Measurements from ENCODE around the gene CD209.
"Not testable (repeated sequence)": the region's sequence is repeated elsewhere in the genome, so short reads cannot be mapped to it uniquely, and the experiment has no call there.

Gene CD209, protein sequence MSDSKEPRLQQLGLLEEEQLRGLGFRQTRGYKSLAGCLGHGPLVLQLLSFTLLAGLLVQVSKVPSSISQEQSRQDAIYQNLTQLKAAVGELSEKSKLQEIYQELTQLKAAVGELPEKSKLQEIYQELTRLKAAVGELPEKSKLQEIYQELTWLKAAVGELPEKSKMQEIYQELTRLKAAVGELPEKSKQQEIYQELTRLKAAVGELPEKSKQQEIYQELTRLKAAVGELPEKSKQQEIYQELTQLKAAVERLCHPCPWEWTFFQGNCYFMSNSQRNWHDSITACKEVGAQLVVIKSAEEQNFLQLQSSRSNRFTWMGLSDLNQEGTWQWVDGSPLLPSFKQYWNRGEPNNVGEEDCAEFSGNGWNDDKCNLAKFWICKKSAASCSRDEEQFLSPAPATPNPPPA

DNA sequence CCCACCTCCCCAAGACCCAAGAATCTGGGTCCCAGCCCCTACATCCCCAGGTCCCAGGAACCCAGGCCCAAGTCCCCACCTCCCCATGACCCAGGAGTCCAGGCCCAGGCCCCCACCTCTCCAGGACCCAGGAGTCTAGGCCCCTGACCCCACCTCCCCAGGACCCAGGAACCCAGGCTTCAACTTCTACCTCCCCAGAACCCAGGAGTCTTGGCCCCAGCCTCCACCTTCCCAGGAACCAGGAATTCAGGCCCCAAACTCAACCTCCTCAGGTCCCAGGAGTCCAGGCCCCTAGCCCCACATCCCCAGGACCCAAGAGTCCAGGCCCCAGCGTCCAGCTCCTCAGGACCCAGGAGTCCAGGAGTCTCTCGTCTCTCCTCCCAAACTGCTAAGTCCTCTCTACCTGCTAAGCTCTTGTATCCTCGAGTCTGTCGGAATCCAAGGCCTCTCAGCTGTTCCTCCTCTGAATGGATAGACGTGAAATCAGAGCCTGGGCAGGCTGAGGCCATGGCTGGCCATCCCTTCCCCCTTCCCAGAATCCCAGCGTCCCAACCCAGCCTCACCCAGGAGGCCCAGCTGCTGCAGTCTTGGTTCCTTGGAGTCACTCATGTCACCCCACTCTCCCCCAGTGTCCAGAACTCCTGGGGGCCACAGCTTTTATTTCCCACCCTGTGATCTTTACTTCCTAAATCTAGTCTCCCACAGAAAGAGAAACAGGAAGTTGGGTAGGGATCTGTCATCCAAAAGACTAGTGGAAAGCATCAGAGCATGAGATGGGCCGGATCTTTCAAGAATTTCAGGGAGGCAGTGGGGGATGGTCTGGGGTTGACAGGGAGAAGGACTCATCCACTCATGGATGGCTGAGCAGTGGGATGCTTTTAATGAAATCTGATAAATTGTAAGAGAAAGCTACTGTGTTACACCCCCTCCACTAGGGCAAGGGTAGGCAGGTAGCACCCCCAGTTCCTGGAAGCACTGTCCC lies at the start of gene CD209:
Gene CD209, minus strand, starts transcription at position 632 of the 982 bp plus-strand sequence. Its CDS starts 23 bp downstream, at position 609.
- Mint-ChIP-seq H3K27ac (peak within 1 kb of the TSS; percentile 44), H3K9me3 (peaks cover 12% of the 10 kb centered on the region), H3K36me3 (ENCODE audit: low read depth) (peaks cover 10% of the 10 kb centered on the region), H3K4me1 (peaks cover 40% of the 10 kb centered on the region), H3K27me3 (peaks cover 22% of the 10 kb centered on the region), H3K4me3 (no peak within 1 kb of the TSS)
- ATAC-seq (no peak), DNase-seq (no peak)

DNA sequence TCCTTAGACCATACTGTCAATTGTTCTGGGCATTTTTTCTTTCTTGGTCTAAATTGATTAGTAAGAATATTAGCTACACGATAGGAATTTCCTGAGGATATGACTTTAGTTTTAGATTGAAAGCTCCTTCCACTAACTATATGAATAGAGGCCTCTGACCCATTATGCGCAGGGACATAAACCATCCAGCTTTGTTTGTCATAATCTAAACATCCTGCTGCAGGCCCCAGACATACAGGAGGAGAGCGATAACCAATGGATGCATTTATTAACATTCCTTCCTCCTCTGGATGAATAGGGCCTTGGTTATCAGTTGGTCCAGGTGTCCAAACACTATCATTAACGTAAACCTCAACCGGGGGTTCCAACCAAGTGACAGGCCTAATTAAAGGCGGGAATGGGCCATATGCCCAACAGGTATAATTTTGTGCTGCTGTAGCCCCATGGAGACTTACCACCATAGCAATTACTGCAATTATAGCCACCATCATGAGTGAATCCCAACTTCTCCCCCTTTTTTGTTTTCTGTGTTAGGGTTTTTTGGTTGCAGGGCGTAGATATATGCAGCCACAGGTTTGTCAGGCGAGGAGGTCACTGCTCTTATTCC lies 48.3 kb upstream of the CD209 start:
- Mint-ChIP-seq H3K27me3 (peaks cover 24% of the 10 kb centered on the region), H3K9me3 (no peaks in the 10 kb centered on the region), H3K27ac (no peak overlapping the region), H3K36me3 (ENCODE audit: low read depth) (no peaks in the 10 kb centered on the region), H3K4me1 (peaks cover 11% of the 10 kb centered on the region), H3K4me3 (no peak overlapping the region)
- no peak for ATAC-seq
- DNase-seq: no peak

DNA sequence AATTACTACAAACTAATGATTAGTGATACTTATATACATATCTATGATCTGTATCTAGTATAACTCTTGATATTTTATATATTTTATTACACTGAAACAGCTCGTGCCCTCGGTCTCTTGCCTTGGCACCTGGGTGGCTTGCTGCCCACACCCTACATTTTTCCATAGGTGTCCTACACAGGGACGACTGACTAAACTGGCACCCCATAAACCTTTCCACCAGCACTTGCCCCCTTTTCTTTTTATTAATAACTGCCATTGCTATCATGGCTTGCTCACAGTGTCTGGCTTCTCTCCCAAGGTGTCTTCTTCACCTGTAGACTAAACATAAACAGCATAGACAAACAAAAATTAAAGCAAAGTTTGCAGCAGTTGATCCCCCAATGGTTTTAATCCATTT lies 46.2 kb upstream of the CD209 start:
- peaks cover 30% of the 10 kb centered on the region for H3K27me3 Mint-ChIP-seq
- DNase-seq: no peak
- no peak overlapping the region for H3K4me3 Mint-ChIP-seq
- no peak for ATAC-seq
- peaks cover 6% of the 10 kb centered on the region for H3K4me1 Mint-ChIP-seq
- H3K36me3 Mint-ChIP-seq (ENCODE audit: low read depth): no peaks in the 10 kb centered on the region
- no peak overlapping the region for H3K27ac Mint-ChIP-seq
- H3K9me3 Mint-ChIP-seq: no peaks in the 10 kb centered on the region

DNA sequence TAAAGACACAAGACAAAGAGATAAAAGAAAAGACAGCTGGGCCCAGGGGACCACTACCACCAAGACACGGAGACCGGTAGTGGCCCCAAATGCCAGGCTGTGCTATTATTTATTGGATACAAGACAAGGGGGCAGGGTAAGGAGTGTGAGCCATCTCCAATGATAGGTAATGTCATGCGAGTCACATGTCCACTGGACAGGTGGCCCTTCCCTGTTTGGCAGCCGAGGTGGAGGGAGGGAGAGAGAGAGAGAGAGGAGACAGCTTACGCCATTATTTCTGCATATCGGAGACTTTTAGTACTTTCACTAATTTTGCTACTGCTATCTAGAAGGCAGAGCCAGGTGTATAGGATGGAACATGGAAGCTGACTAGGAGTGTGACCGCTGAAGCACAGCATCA lies 45.4 kb upstream of the CD209 start:
- H3K9me3 Mint-ChIP-seq; H3K4me3 Mint-ChIP-seq; H3K4me1 Mint-ChIP-seq; H3K27ac Mint-ChIP-seq; H3K36me3 Mint-ChIP-seq (ENCODE audit: low read depth); ATAC-seq; DNase-seq: not testable (repeated sequence)
- H3K27me3 Mint-ChIP-seq: peaks cover 36% of the 10 kb centered on the region

DNA sequence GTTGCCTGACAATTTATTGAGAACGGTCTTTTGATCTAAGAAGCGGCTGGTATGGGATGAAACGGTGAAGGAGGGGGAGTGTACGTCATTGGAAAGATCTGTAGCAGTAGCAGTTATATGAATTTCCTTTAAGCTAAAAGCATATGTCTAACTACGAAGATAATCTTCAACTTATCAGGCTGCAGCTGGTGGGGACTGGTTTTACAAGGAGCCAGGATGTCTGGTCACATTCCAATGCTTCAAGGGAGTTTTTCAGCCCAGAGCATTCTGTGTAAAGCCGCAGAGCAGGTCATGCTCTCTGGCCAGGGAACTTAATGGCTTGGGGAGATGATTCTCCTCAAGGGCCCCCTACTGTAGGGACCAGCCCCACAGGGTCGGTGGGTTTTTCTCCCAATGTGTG lies 44.9 kb upstream of the CD209 start:
- no peak for ATAC-seq
- Mint-ChIP-seq H3K9me3 (no peaks in the 10 kb centered on the region), H3K4me1 (peaks cover 8% of the 10 kb centered on the region), H3K27ac (no peak overlapping the region), H3K36me3 (ENCODE audit: low read depth) (no peaks in the 10 kb centered on the region), H3K4me3 (no peak overlapping the region), H3K27me3 (peaks cover 36% of the 10 kb centered on the region)
- DNase-seq: no peak

DNA sequence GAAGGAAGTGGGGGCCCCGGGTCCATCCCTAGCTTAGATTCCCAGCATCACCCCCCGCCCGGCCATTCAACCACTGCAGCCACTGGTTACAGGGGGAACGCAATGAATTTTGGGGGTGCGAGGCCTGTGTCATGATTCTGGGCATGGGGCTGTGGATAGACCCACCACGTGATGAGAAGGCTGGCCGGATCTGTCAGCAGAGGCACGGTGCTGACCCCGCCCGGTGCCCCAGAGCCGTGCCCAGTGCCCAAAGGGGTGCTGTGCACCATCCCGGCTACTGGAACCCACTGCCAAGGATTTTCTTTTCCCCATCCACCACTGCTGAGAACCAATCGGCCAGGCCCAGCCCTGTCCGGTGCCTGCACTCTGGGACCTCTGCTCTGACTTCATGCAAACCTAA lies 43.1 kb upstream of the CD209 start:
- H3K27ac Mint-ChIP-seq: no peak overlapping the region
- H3K36me3 Mint-ChIP-seq (ENCODE audit: low read depth): no peaks in the 10 kb centered on the region
- H3K9me3 Mint-ChIP-seq: no peaks in the 10 kb centered on the region
- H3K27me3 Mint-ChIP-seq: peaks cover 43% of the 10 kb centered on the region
- no peak overlapping the region for H3K4me3 Mint-ChIP-seq
- DNase-seq: no peak
- no peak for ATAC-seq
- H3K4me1 Mint-ChIP-seq: peaks cover 8% of the 10 kb centered on the region

DNA sequence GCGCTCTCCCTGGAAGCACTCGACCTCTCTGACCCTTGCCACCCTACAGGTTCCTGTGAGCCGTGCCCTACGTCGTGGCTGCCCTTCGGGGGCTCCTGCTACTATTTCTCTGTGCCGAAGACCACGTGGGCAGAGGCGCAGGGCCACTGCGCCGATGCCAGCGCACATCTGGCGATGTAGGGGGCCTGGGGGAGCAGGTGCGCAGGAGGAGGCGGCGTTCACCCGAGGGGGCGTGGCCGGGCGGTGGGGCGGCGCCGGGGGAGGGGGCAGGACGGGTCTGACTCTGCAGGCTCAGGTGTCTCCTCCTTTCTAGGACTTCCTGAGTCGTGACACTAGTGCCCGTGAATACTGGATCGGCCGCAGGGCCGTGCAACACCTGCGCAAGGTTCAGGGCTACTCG lies 42.1 kb upstream of the CD209 start:
- peaks cover 44% of the 10 kb centered on the region for H3K27me3 Mint-ChIP-seq
- peaks cover 5% of the 10 kb centered on the region for H3K9me3 Mint-ChIP-seq
- no peak overlapping the region for H3K27ac Mint-ChIP-seq
- H3K36me3 Mint-ChIP-seq (ENCODE audit: low read depth): no peaks in the 10 kb centered on the region
- ATAC-seq: no peak
- H3K4me3 Mint-ChIP-seq: no peak overlapping the region
- DNase-seq: no peak
- peaks cover 8% of the 10 kb centered on the region for H3K4me1 Mint-ChIP-seq

DNA sequence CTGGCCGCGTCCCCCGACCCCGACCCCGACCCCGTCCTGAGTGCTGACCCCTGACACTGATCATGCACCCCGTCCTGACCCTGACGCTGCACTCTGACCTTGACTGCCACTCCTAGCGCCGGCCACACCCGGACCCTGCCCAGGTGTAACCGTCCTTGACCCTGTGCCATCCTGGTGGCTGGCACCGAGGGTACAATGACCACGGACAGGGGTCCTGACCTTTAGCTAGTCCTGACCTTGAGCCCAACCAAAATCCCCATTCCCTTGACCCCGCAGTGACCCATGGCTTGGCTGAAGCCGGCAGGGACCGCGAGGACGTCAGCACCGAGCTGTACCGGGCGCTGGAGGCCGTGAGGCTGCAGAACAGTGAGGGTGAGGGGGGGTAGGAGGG lies 41.6 kb upstream of the CD209 start:
- Mint-ChIP-seq H3K4me1 (peaks cover 8% of the 10 kb centered on the region), H3K27ac (no peak overlapping the region), H3K4me3 (no peak overlapping the region), H3K9me3 (peaks cover 5% of the 10 kb centered on the region), H3K36me3 (ENCODE audit: low read depth) (no peaks in the 10 kb centered on the region), H3K27me3 (peaks cover 47% of the 10 kb centered on the region)
- ATAC-seq (no peak), DNase-seq (no peak)

DNA sequence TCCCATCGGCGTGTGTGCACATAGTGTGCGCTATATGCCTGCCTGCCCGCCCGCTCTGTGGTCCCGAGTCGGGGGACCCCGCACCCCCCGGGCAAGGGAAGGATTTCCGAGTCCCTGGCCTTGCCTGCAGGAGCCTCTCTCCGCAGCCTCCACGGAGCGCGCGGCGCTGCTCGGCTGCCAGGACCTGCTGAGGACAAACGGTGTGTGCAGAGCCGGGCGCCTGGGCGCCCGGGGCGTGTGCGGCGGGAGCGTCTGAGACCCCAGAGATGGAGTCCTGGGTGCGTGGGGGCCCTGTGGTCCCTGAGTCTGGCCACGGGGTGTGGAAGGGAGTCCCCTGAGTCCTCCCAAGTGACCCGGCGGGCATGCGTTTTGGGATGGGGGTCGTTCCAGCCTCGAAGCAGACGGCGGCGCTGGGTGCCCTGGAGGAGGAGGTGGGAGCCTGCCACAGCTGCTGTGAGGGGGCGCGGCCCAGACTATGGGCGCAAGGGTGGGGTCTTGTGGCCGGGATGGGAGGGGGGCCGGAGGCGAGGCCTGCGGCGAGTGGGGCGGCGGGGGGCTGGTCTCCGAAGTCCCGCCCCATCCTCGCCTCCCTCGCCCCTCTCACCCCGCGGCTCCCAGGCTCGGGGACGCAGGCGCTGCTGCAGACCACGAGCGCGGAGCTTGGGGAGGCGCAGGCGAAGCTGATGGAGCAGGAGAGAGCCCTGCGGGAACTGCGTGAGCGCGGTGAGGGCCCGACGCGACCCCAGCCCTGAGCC lies 41.0 kb upstream of the CD209 start:
- H3K4me3 Mint-ChIP-seq: no peak overlapping the region
- no peaks in the 10 kb centered on the region for H3K36me3 Mint-ChIP-seq (ENCODE audit: low read depth)
- ATAC-seq (no peak), DNase-seq (no peak)
- H3K27ac Mint-ChIP-seq: no peak overlapping the region
- peaks cover 52% of the 10 kb centered on the region for H3K27me3 Mint-ChIP-seq
- H3K9me3 Mint-ChIP-seq: peaks cover 5% of the 10 kb centered on the region
- peaks cover 8% of the 10 kb centered on the region for H3K4me1 Mint-ChIP-seq

DNA sequence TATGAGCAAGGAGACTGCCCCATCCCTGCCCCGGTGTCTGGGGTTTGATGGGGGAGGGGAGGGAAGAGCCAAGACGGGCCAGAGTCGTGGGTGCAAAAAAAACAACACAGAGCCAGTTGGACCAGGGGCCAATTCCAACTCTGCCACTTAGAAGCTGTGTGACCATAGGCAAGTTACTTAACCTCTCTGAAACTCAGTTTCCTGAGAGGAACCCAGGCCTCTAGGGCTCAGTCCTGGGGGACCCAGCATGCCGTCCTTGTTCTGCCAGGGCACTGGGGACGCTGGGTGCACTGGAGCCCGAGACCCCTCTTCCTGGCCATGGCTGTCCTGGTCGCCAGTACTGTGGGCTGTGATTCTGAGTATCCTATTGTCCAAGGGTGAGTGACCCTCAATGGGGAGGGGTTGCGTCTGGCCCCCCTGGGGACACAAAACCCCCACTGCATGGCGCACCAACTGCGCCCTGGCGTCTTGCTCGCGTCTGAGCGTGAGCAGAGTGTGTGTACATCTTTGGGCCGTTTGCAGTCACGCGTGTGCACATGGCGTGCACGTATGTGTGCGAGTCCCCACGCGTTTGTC lies 40.4 kb upstream of the CD209 start:
- ATAC-seq (no peak), DNase-seq (no peak)
- Mint-ChIP-seq H3K36me3 (ENCODE audit: low read depth) (no peaks in the 10 kb centered on the region), H3K9me3 (peaks cover 5% of the 10 kb centered on the region), H3K27ac (no peak overlapping the region), H3K4me1 (peaks cover 8% of the 10 kb centered on the region), H3K27me3 (peaks cover 59% of the 10 kb centered on the region), H3K4me3 (no peak overlapping the region)

DNA sequence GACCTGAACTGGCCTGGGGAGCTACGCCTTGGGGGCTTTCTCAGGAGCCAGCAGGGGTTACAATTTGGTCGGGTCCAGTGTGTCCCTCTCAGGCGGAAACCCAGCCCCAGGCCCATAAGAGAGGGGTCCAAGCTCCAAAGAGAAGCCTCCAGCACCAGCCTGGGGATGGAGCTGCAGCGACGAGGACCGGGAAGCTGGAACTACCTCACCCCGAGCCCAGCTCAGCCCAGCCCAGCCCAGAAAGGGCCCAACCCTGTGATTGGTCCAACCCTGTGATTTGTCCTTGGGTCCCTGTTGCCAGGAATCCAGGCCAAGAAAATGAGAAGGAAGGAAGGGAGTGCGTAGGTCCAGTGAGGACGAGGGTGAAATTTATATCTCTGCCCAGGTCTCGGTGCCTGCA lies 39.8 kb upstream of the CD209 start:
- H3K27ac Mint-ChIP-seq: no peak overlapping the region
- DNase-seq (no peak), ATAC-seq (no peak)
- H3K4me3 Mint-ChIP-seq: no peak overlapping the region
- H3K4me1 Mint-ChIP-seq: peaks cover 8% of the 10 kb centered on the region
- H3K27me3 Mint-ChIP-seq: peaks cover 60% of the 10 kb centered on the region
- H3K9me3 Mint-ChIP-seq: peaks cover 5% of the 10 kb centered on the region
- no peaks in the 10 kb centered on the region for H3K36me3 Mint-ChIP-seq (ENCODE audit: low read depth)

DNA sequence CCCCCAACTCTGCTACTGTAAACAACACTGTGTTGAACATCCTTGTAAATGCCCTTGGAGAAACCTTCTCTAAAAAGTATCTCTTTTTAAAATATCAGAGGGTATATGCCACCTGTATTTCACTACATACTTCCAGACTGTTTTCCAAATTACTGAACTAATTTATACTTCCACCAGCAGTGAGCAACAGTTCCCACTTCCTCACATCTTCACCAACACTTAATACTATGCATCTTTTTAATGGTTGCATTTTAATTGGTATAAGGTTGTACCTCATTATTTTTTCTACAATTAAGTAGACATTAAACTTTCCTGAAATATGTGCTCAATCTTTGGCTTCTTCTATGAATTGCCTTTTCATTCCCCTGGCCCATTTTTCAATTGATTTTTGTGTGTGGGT lies 37.5 kb upstream of the CD209 start:
- peaks cover 60% of the 10 kb centered on the region for H3K27me3 Mint-ChIP-seq
- H3K4me3 Mint-ChIP-seq: no peak overlapping the region
- ATAC-seq (no peak), DNase-seq (no peak)
- H3K36me3 Mint-ChIP-seq (ENCODE audit: low read depth): no peaks in the 10 kb centered on the region
- H3K9me3 Mint-ChIP-seq: peaks cover 5% of the 10 kb centered on the region
- no peak overlapping the region for H3K27ac Mint-ChIP-seq
- H3K4me1 Mint-ChIP-seq: peaks cover 7% of the 10 kb centered on the region

DNA sequence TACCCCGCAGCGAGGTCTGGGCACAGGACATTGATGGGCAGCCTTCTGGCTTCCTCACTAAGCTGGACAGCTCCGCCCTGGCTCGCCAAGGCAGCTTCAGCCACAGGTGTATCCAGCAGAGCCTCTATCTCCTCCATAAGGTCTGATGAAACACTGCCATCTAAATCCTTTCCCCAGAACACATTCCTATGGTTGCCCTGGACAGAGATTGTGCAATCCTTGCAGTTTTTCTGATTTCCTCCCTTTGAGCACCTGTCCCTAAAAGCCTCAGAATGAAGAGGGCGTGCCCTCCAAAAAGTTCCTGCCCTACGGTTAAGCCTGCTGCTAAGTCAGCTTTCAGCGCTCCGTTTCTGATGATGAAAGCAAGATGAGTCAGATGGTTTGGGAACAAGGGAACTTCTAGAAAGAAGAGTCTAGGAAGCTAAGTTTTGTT lies 36.7 kb upstream of the CD209 start:
- Mint-ChIP-seq H3K27me3 (peaks cover 53% of the 10 kb centered on the region), H3K36me3 (ENCODE audit: low read depth) (no peaks in the 10 kb centered on the region), H3K9me3 (peaks cover 5% of the 10 kb centered on the region), H3K27ac (no peak overlapping the region), H3K4me3 (no peak overlapping the region), H3K4me1 (peaks cover 4% of the 10 kb centered on the region)
- ATAC-seq: no peak
- no peak for DNase-seq

DNA sequence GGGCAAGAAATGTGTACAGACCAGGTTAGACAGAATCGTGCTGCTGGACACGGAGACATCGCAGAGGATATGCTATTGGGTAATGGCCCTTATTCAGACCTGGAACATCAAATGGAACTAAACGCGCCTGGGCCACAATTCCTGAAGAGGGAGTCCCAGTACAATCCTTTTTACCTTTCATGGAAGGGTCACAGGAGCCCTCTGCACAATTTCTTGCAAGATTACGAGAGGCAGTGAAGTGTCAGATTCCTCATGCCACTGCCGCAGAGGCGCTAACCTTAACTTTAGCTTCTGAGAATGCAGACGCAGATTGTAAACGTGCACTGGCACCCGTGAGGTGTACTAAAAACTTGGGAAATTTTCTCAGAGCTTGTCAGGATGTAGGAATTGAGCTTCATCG lies 33.8 kb upstream of the CD209 start:
- Mint-ChIP-seq H3K27ac (no peak overlapping the region), H3K4me3 (no peak overlapping the region), H3K4me1 (peaks cover 3% of the 10 kb centered on the region), H3K27me3 (peaks cover 50% of the 10 kb centered on the region), H3K9me3 (peaks cover 5% of the 10 kb centered on the region), H3K36me3 (ENCODE audit: low read depth) (no peaks in the 10 kb centered on the region)
- ATAC-seq (no peak), DNase-seq (no peak)

All from activated naive CD8-positive, alpha-beta T cell treated with anti-CD3 and anti-CD28 coated beads, Interleukin-2, amount 50 U/mL, for 24 hours (primary cell).